Panc1 (cell line): ENCODE data around the gene UQCR11. TPM values are rescaled to one million over a fixed set of nuclear protein-coding genes. Genes with fewer than 3 reads are reported as not detected.

Experiments used
- ATAC-seq: fragments of 200-7000 bp; cut with Tn5 transposase; 2 replicates; pipeline ENCODE4 v1.9.1; 2020; ENCODE audit warnings: mild to moderate bottlenecking, moderate library complexity
- BruUV-seq: library from RNA; stranded (reverse); fragments of 400-500 nt; replicated peaks from 2 replicates; lab custom pipeline; 2021; lab: Mats Ljungman, UMichigan
- CTCF ChIA-PET: fragments of 300-600 bp; sonication (Branson Sonifier 250); formaldehyde crosslinking; loops from one replicate; lab custom pipeline; 2022; ENCODE audit warnings: antibody characterized with exemption; lab: Charles Lee
- POLR2A ChIA-PET: fragments of 300-600 bp; sonication (Branson Sonifier 250); formaldehyde crosslinking; loops from one replicate; lab custom pipeline; 2022; ENCODE audit warnings: antibody characterized with exemption; lab: Charles Lee
- DNase-seq: peaks from one replicate; pipeline ENCODE4 v3.0.0-alpha.2; 2010; ENCODE audit warnings: low read depth, low spot score
- H3K27ac ChIP-seq: 2 replicates; pipeline ENCODE4 v1.5.1; 2011; ENCODE audit warnings: mild to moderate bottlenecking, low read length, inconsistent platforms
- H3K27me3 ChIP-seq: fragments of 200-500 bp; sonication (Bioruptor generic); 2 replicates; pipeline ENCODE4 v1.6.0; 2014; ENCODE audit warnings: low read length, inconsistent platforms; ENCODE audit not compliant: control insufficient read depth, insufficient read depth
- H3K36me3 ChIP-seq: fragments of 200-500 bp; sonication (Bioruptor generic); 2 replicates; pipeline ENCODE4 v1.5.1; 2014; ENCODE audit warnings: inconsistent platforms, mild to moderate bottlenecking, low read length, moderate library complexity; ENCODE audit not compliant: control insufficient read depth, insufficient read depth
- H3K4me1 ChIP-seq: 2 replicates; pipeline ENCODE4 v1.5.1; 2011; ENCODE audit warnings: inconsistent platforms, mild to moderate bottlenecking, low read length, moderate library complexity; ENCODE audit not compliant: control insufficient read depth, insufficient read depth
- H3K4me3 ChIP-seq, 2 experiments: 2 replicates each; pipeline ENCODE4 v1.5.1; 2011 to 2012; ENCODE audit warnings: low read depth in 2 of 2, low read length in 2 of 2, mild to moderate bottlenecking in 2 of 2, inconsistent platforms in 1 of 2, moderate library complexity in 1 of 2
- H3K9me3 ChIP-seq: fragments of 200-500 bp; sonication (Bioruptor generic); 2 replicates; pipeline ENCODE4 v1.5.1; 2014; ENCODE audit warnings: low read depth, mild to moderate bottlenecking, inconsistent platforms, low read length, moderate library complexity; ENCODE audit not compliant: control insufficient read depth, insufficient read depth
- CTCF ChIP-seq: fragments of 450-650 bp; IDR thresholded peaks from 2 replicates; pipeline ENCODE4 v1.5.1; 2017; ENCODE audit warnings: mild to moderate bottlenecking
- POLR2AphosphoS5 ChIP-seq: IDR thresholded peaks from 2 replicates; pipeline ENCODE4 v1.6.1; 2012; ENCODE audit warnings: mild to moderate bottlenecking, low read depth, low read length, moderate library complexity
- REST ChIP-seq, 2 experiments: IDR thresholded peaks; 2 replicates each; pipeline ENCODE4 v1.6.1; 2011 to 2012; ENCODE audit warnings: low read depth in 2 of 2, control low read depth in 1 of 2, low read length in 1 of 2, mild to moderate bottlenecking in 1 of 2, moderate library complexity in 1 of 2; ENCODE audit not compliant: insufficient read depth in 1 of 2
- SIN3A ChIP-seq: IDR thresholded peaks from 2 replicates; pipeline ENCODE4 v1.6.1; 2012; ENCODE audit warnings: low read depth, mild to moderate bottlenecking, low read length, moderate library complexity, borderline replicate concordance; ENCODE audit not compliant: insufficient read depth
- TCF7L2 ChIP-seq: IDR thresholded peaks from 2 replicates; pipeline ENCODE4 v1.6.1; 2011; ENCODE audit warnings: mild to moderate bottlenecking, low read depth, low read length, inconsistent platforms
- in situ Hi-C: cut with HindIII; loops from 2 replicates; pipeline ENCODE4 v1.10.0; 2016; ENCODE audit warnings: low sequenced_read_pairs, low pct_unique_long_range_greater_than_20kb
- intact Hi-C: fragments of 100-400 bp; cut with micrococcal nuclease; formaldehyde crosslinking; loops from one replicate; pipeline ENCODE4 v1.10.0; 2022; ENCODE audit not compliant: unreplicated experiment
- total RNA-seq: library from RNA; stranded (reverse); gene quantifications from one replicate; pipeline ENCODE4 v1.2.1, GENCODE V29; 2021; ENCODE audit not compliant: unreplicated experiment

The UQCR11 gene
- total RNA-seq, 1 experiment from 2014 or later: 300 TPM

- in situ Hi-C loops (no loop called here), intact Hi-C loops (no loop called here)
- CTCF ChIA-PET: no interaction called here
- Histone ChIP-seq H3K9me3 (no peaks in the 10 kb centered on the region), H3K27me3 (no peaks in the 10 kb centered on the region), H3K4me3 (no peak overlapping the region), H3K27ac (no peak overlapping the region), H3K4me1 (no peaks in the 10 kb centered on the region), H3K36me3 (no peaks in the 10 kb centered on the region)
- DNase-seq (no peak), ATAC-seq (no peak)
- no TSS peak for BruUV-seq
- TF ChIP-seq TCF7L2 (no peak), REST (IDR thresholded peaks at IDR 0.05; ENCODE audit: insufficient read depth in 1 of 2, low read depth in 2 of 2, low read length in 1 of 2) (no peak)
- POLR2A ChIA-PET: no interaction called here
These were observed 49.5 kb downstream of the UQCR11 start for GRCh38 chr19:1555487-1556389.

- no peaks in the 10 kb centered on the region for H3K27me3 ChIP-seq
- no peaks in the 10 kb centered on the region for H3K9me3 ChIP-seq
- TF ChIP-seq CTCF (no peak), REST (IDR thresholded peaks at IDR 0.05; ENCODE audit: insufficient read depth in 1 of 2, low read depth in 2 of 2, low read length in 1 of 2) (no peak), SIN3A (no peak), TCF7L2 (no peak), POLR2AphosphoS5 (no peak)
- H3K36me3 ChIP-seq: no peaks in the 10 kb centered on the region
- no TSS peak for BruUV-seq
- ATAC-seq (no peak), DNase-seq (no peak)
- POLR2A ChIA-PET: no interaction called here
- H3K4me1 ChIP-seq: no peaks in the 10 kb centered on the region
- H3K4me3 ChIP-seq: no peak overlapping the region
- in situ Hi-C loops: no loop called here
- intact Hi-C loops: no loop called here
- CTCF ChIA-PET: no interaction called here
- H3K27ac ChIP-seq: no peak overlapping the region
These were observed 50.3 kb downstream of the UQCR11 start for GRCh38 chr19:1554968-1555367.
